ENCODE results near the gene ATG2B. TPM values are rescaled to one million over a fixed set of nuclear protein-coding genes. Genes with fewer than 3 reads are reported as not detected.

Gene ATG2B
- total RNA-seq, 4 donors from 2014 or later = 26.4 to 44.9 (median 37.6) TPM

GRCh38 chr14:96303981-96304380 lies 59.2 kb downstream of the ATG2B start:
- Histone ChIP-seq H3K36me3 (peaks cover 0 to 77% (median 0%) of the 10 kb centered on the region in 3 donors), H3K4me1 (peaks cover 0 to 7% (median 0%) of the 10 kb centered on the region in 4 donors), H3K27me3 (no peaks in the 10 kb centered on the region), H3K4me3 (no peak overlapping the region), H3K27ac (no peak overlapping the region), H3K9me3 (no peaks in the 10 kb centered on the region)
- TF ChIP-seq EP300 (IDR thresholded peaks at IDR 0.05) = no peak
- DNase-seq (ENCODE audit: low spot score in 2 of 2) = no peak
- WGBS, 2 donors = 71 to 72% methylated on average over 3 of the region's 3 CpGs

GRCh38 chr14:96299441-96299840 lies 63.7 kb downstream of the ATG2B start:
- TF ChIP-seq POLR2A (IDR thresholded peaks at IDR 0.05) (no peak), CTCF (IDR thresholded peaks at IDR 0.05) (no peak), EP300 (IDR thresholded peaks at IDR 0.05) (no peak)
- peaks cover 0 to 49% (median 0%) of the 10 kb centered on the region in 3 donors for H3K36me3 ChIP-seq
- 35 to 45% methylated on average over 3 of the region's 3 CpGs for WGBS, 2 donors

GRCh38 chr14:96297997-96298515 lies 65.1 kb downstream of the ATG2B start:
- DNase-seq (ENCODE audit: low spot score in 2 of 2) = no peak
- H3K27me3 ChIP-seq = no peaks in the 10 kb centered on the region
- no peak overlapping the region for H3K27ac ChIP-seq
- peaks cover 0 to 44% (median 0%) of the 10 kb centered on the region in 3 donors for H3K36me3 ChIP-seq
- H3K4me3 ChIP-seq = no peak overlapping the region
- peaks cover 0 to 7% (median 0%) of the 10 kb centered on the region in 4 donors for H3K4me1 ChIP-seq
- WGBS, 2 donors = 93% methylated on average over 4 of the region's 4 CpGs
- no peak for TF ChIP-seq EP300 (IDR thresholded peaks at IDR 0.05)
- no peak for TF ChIP-seq POLR2A (IDR thresholded peaks at IDR 0.05)
- no peak for TF ChIP-seq CTCF (IDR thresholded peaks at IDR 0.05)
- H3K9me3 ChIP-seq = no peaks in the 10 kb centered on the region

More at GRCh38 chr14:96299441-96299840, 63.7 kb downstream of the ATG2B start:
- H3K4me3 ChIP-seq = no peak overlapping the region
- H3K4me1 ChIP-seq = peaks cover 0 to 7% (median 0%) of the 10 kb centered on the region in 4 donors
- no peaks in the 10 kb centered on the region for H3K9me3 ChIP-seq
- DNase-seq (ENCODE audit: low spot score in 2 of 2) = no peak
- H3K27ac ChIP-seq = no peak overlapping the region
- H3K27me3 ChIP-seq = no peaks in the 10 kb centered on the region

- Histone ChIP-seq H3K4me1 (peaks cover 0 to 7% (median 0%) of the 10 kb centered on the region in 4 donors), H3K27ac (no peak overlapping the region), H3K27me3 (no peaks in the 10 kb centered on the region), H3K4me3 (no peak overlapping the region), H3K36me3 (peaks cover 0 to 34% (median 0%) of the 10 kb centered on the region in 3 donors), H3K9me3 (no peaks in the 10 kb centered on the region)
- no peak for DNase-seq (ENCODE audit: low spot score in 2 of 2)
- 91 to 95% methylated on average over 2 of the region's 2 CpGs for WGBS, 2 donors
- TF ChIP-seq POLR2A (IDR thresholded peaks at IDR 0.05) (no peak), CTCF (IDR thresholded peaks at IDR 0.05) (peak in 4 of 5 experiments; percentile 22 to 39 (median 30))
Measured at GRCh38 chr14:96297000-96297399, 66.1 kb downstream of the ATG2B start.

GRCh38 chr14:96294246-96294645 lies 68.9 kb downstream of the ATG2B start:
- H3K9me3 ChIP-seq = no peaks in the 10 kb centered on the region
- WGBS, 2 donors = 79 to 80% methylated on average over 7 of the region's 7 CpGs

More at GRCh38 chr14:96294246-96294645, 68.9 kb downstream of the ATG2B start:
- Histone ChIP-seq H3K36me3 (peaks cover 0 to 37% (median 0%) of the 10 kb centered on the region in 3 donors), H3K4me3 (no peak overlapping the region), H3K27me3 (no peaks in the 10 kb centered on the region), H3K27ac (no peak overlapping the region), H3K4me1 (no peaks in the 10 kb centered on the region)
- TF ChIP-seq POLR2A (IDR thresholded peaks at IDR 0.05) (no peak), EP300 (IDR thresholded peaks at IDR 0.05) (no peak), CTCF (IDR thresholded peaks at IDR 0.05) (no peak)
- no peak for DNase-seq (ENCODE audit: low spot score in 2 of 2)

All from tibial nerve (tissue), 4 donors.